HG02623 (cell line): ENCODE measurements around the gene CHRNA4.
"Not testable (repeated sequence)": the region's sequence is repeated elsewhere in the genome, so short reads cannot be mapped to it uniquely, and the experiment has no call there.

Experiments used
- ATAC-seq: cut with Tn5 transposase; IDR thresholded peaks from one replicate; pipeline ENCODE4 v1.9.1; 2021; ENCODE audit warnings: moderate library complexity; ENCODE audit not compliant: unreplicated experiment

CHRNA4 gene

GRCh38 chr20:63312273-63312672, 48.9 kb downstream of the CHRNA4 start:
- no peak for ATAC-seq

GRCh38 chr20:63311833-63312243, 49.3 kb downstream of the CHRNA4 start:
- no peak for ATAC-seq

GRCh38 chr20:63311186-63311832, 49.8 kb downstream of the CHRNA4 start:
- ATAC-seq, result no peak

- ATAC-seq, result no peak
These were observed 50.7 kb downstream of the CHRNA4 start for GRCh38 chr20:63310265-63310991.

GRCh38 chr20:63309261-63310071, 51.7 kb downstream of the CHRNA4 start:
- ATAC-seq, result no peak

- ATAC-seq, result no peak
These were observed 52.8 kb downstream of the CHRNA4 start for GRCh38 chr20:63308218-63308911.

- ATAC-seq, result no peak
These were observed 53.5 kb downstream of the CHRNA4 start for GRCh38 chr20:63307538-63308217.

GRCh38 chr20:63306673-63307537, 54.2 kb downstream of the CHRNA4 start:
- no peak for ATAC-seq

GRCh38 chr20:63305933-63306672, 55.0 kb downstream of the CHRNA4 start:
- ATAC-seq, result not testable (repeated sequence)

GRCh38 chr20:63305393-63305792, 55.8 kb downstream of the CHRNA4 start:
- ATAC-seq, result no peak

- ATAC-seq, result no peak
These were observed 58.0 kb downstream of the CHRNA4 start for GRCh38 chr20:63303095-63303666.

- ATAC-seq, result no peak
These were observed 59.5 kb downstream of the CHRNA4 start for GRCh38 chr20:63301671-63302070.

GRCh38 chr20:63298731-63299312, 62.3 kb downstream of the CHRNA4 start:
- no peak for ATAC-seq

GRCh38 chr20:63297796-63298572, 63.2 kb downstream of the CHRNA4 start:
- no peak for ATAC-seq

GRCh38 chr20:63297371-63297781, 63.8 kb downstream of the CHRNA4 start:
- no peak for ATAC-seq

GRCh38 chr20:63296531-63297299, 64.4 kb downstream of the CHRNA4 start:
- ATAC-seq, result no peak

GRCh38 chr20:63295846-63296245, 65.3 kb downstream of the CHRNA4 start:
- no peak for ATAC-seq
